Duodenal mucosa (tissue), 2 donors: ENCODE measurements around the gene RAI14.

ENCODE experiments used
- H3K27ac ChIP-seq: one replicate; pipeline ENCODE4 v1.7.0; 2013; ENCODE audit warnings: low read depth, low read length
- H3K27me3 ChIP-seq, 2 donors: one replicate each; pipeline ENCODE4 v1.7.0; 2013; ENCODE audit warnings: low read length in 2 of 2, control low read depth in 1 of 2; ENCODE audit not compliant: insufficient read depth in 2 of 2, control insufficient read depth in 1 of 2
- H3K36me3 ChIP-seq, 2 donors: one replicate each; pipeline ENCODE4 v1.7.0; 2013; ENCODE audit warnings: low read length in 2 of 2, control low read depth in 1 of 2; ENCODE audit not compliant: insufficient read depth in 2 of 2, control insufficient read depth in 1 of 2
- H3K4me1 ChIP-seq, 2 donors: one replicate each; pipeline ENCODE4 v1.7.0; 2013; ENCODE audit warnings: low read length in 2 of 2, control low read depth in 1 of 2; ENCODE audit not compliant: insufficient read depth in 2 of 2, control insufficient read depth in 1 of 2
- H3K4me3 ChIP-seq, 2 donors: one replicate each; pipeline ENCODE4 v1.7.0; 2013; ENCODE audit warnings: low read length in 2 of 2, low read depth in 1 of 2
- H3K9ac ChIP-seq, 2 donors: one replicate each; pipeline ENCODE4 v1.7.0; 2013; ENCODE audit warnings: low read length in 2 of 2, low read depth in 1 of 2
- H3K9me3 ChIP-seq, 2 donors: one replicate each; pipeline ENCODE4 v1.7.0; 2013; ENCODE audit warnings: low read length in 2 of 2, control low read depth in 1 of 2; ENCODE audit not compliant: control insufficient read depth in 1 of 2

The RAI14 gene

DNA sequence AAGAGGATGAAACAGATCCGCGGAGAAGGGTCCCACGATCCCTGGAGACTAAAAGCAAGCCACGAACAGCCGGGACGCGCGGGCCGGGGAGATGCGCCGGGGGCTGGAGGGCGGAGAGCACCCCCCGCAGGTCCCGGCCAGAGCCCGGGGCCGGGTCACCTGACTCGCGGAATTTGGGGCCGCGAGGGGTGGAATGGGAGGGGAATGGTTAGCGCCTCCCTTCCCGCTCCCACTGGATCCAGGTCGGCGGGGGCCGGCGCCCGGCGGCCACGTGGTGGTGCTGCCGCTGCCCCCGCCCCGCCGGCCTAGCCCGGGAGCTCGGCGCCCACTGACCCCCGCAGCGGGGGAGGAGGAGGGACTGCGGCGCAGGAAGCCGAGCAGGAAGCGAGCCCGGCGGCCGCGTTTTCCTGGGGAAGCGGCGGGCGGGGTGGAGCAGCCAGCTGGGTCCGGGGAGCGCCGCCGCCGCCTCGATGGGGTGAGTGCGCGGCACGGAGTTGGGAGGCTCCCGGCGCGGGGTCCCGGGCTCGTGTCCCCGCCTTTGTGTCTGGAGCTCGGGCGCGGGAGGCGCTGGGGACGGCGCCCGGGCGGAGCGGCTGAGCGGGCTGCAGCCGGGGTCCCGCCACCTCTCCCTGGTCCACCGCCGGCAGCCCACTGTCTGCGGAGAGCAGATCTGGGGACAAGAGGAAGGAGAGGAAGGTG, at the start of gene RAI14:
Gene RAI14, plus strand, starts transcription at position 328 of the 699 bp plus-strand sequence. CDS start 30,592 bp downstream, outside the sequence.
- peaks cover 9 to 10% of the 10 kb centered on the region in 2 donors for H3K4me1 ChIP-seq
- peak within 1 kb of the TSS; percentile 63 to 67 for H3K4me3 ChIP-seq
- no peaks in the 10 kb centered on the region for H3K36me3 ChIP-seq
- H3K9ac ChIP-seq, result peak within 1 kb of the TSS; percentile 54 to 60
- H3K9me3 ChIP-seq, result no peaks in the 10 kb centered on the region
- H3K27ac ChIP-seq, result peak within 1 kb of the TSS; percentile 72
- peaks cover 0 to 13% of the 10 kb centered on the region in 2 donors for H3K27me3 ChIP-seq

- no peak overlapping the region for H3K9ac ChIP-seq
- H3K36me3 ChIP-seq, result no peaks in the 10 kb centered on the region
- H3K27me3 ChIP-seq, result no peaks in the 10 kb centered on the region
- no peak overlapping the region for H3K4me3 ChIP-seq
- H3K9me3 ChIP-seq, result no peaks in the 10 kb centered on the region
- H3K27ac ChIP-seq, result peak overlapping the region; percentile 21
- H3K4me1 ChIP-seq, result peaks cover 6 to 14% of the 10 kb centered on the region in 2 donors
These were observed 47.8 kb upstream of the RAI14 start for GRCh38 chr5:34608368-34608767.

GRCh38 chr5:34608859-34609648, 47.1 kb upstream of the RAI14 start:
- no peaks in the 10 kb centered on the region for H3K36me3 ChIP-seq
- H3K4me1 ChIP-seq, result peaks cover 6 to 14% of the 10 kb centered on the region in 2 donors
- H3K27me3 ChIP-seq, result no peaks in the 10 kb centered on the region
- H3K27ac ChIP-seq, result peak overlapping the region; percentile 51
- H3K4me3 ChIP-seq, result no peak overlapping the region
- H3K9ac ChIP-seq, result no peak overlapping the region
- no peaks in the 10 kb centered on the region for H3K9me3 ChIP-seq

DNA sequence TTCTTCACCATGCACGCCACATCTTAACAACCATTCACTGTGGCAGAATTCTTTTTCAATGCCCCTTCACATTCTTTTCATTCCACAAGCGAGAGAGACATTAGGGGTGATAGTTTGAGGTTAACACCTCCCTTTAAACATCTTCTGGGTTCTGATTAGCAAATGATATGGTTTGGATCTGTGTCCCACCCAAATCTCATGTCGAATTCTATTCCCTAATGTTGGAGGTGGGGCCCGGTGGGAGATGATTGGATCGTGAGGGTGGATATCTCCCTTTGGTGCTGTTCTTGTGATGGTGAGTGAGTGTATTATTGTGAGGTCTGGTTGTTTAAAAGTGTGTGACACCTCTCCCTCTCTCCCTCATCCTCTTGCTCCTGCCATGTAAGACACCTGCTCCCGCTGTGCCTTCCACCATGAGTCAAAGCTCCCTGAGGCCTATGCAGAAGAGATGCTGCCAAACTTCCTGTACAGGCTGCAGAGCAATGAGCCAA, 46.1 kb upstream of the RAI14 start:
- Histone ChIP-seq H3K9ac (no peak overlapping the region), H3K36me3 (no peaks in the 10 kb centered on the region), H3K4me1 (peaks cover 6 to 14% of the 10 kb centered on the region in 2 donors), H3K27me3 (no peaks in the 10 kb centered on the region), H3K27ac (no peak overlapping the region), H3K9me3 (no peaks in the 10 kb centered on the region), H3K4me3 (no peak overlapping the region)

- no peaks in the 10 kb centered on the region for H3K9me3 ChIP-seq
- H3K4me3 ChIP-seq, result no peak overlapping the region
- no peak overlapping the region for H3K9ac ChIP-seq
- no peaks in the 10 kb centered on the region for H3K27me3 ChIP-seq
- no peaks in the 10 kb centered on the region for H3K36me3 ChIP-seq
- H3K4me1 ChIP-seq, result peaks cover 6 to 14% of the 10 kb centered on the region in 2 donors
- H3K27ac ChIP-seq, result no peak overlapping the region
These were observed 45.6 kb upstream of the RAI14 start for GRCh38 chr5:34610546-34610945.

GRCh38 chr5:34611464-34612415, 44.4 kb upstream of the RAI14 start:
- no peaks in the 10 kb centered on the region for H3K9me3 ChIP-seq
- no peaks in the 10 kb centered on the region for H3K27me3 ChIP-seq
- no peak overlapping the region for H3K4me3 ChIP-seq
- H3K27ac ChIP-seq, result no peak overlapping the region
- no peak overlapping the region for H3K9ac ChIP-seq
- peaks cover 6 to 14% of the 10 kb centered on the region in 2 donors for H3K4me1 ChIP-seq
- no peaks in the 10 kb centered on the region for H3K36me3 ChIP-seq

DNA sequence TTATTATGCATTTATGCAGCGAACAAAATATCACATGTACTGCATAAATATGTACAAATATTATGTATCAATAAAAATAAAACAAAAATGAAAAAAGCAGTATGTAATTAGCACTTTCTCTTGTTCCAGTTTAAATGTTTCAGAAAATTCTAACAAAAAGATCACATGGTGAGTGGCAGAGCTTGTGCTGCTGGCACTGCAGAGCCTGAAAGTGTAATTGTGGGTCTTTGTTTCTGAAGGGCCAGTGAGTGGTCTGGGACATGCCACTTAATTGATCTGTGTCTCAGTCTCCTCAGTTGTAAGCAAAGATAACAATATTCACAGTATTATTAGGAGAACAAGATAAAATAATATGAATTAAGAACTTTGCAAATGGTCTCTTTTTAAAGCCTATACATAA, 39.5 kb upstream of the RAI14 start:
- no peaks in the 10 kb centered on the region for H3K27me3 ChIP-seq
- H3K27ac ChIP-seq, result no peak overlapping the region
- no peak overlapping the region for H3K9ac ChIP-seq
- no peaks in the 10 kb centered on the region for H3K36me3 ChIP-seq
- no peak overlapping the region for H3K4me3 ChIP-seq
- no peaks in the 10 kb centered on the region for H3K9me3 ChIP-seq
- H3K4me1 ChIP-seq, result no peaks in the 10 kb centered on the region

DNA sequence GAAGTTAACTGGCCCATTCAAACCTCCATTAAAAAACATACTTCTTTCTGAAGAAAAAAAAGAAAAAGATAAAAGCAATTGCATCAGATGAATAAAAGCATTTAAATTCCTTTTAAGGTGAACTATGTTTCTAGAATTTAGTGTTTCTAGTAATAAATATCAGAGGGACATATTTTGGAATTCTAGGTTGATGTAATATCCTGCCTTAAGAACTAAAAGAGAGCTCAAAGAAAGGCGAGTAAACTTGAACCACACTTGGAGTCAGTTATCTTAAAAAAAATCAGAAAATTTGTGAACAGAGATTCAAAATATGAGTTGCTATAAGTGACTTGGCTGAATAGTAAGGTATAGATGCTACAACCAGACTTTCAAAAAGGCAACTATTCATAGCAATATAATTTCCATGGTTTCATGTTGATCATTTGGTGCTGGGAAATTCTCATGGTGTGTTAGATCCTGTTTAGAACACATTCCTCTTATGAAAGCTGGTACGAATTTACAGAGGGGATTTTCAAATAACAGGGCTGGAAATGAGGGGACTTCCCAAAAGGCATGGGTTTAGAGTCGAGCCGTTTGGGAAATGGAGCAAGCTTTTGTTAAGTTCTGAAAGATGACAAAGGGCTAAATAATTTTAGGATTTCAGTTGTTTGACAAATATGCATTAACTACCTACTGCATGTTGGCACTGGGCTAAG, 37.6 kb upstream of the RAI14 start:
- no peaks in the 10 kb centered on the region for H3K27me3 ChIP-seq
- H3K36me3 ChIP-seq, result no peaks in the 10 kb centered on the region
- H3K27ac ChIP-seq, result no peak overlapping the region
- H3K4me1 ChIP-seq, result no peaks in the 10 kb centered on the region
- H3K9me3 ChIP-seq, result no peaks in the 10 kb centered on the region
- H3K9ac ChIP-seq, result no peak overlapping the region
- no peak overlapping the region for H3K4me3 ChIP-seq

GRCh38 chr5:34620185-34620584, 35.9 kb upstream of the RAI14 start:
- Histone ChIP-seq H3K9ac (no peak overlapping the region), H3K27ac (no peak overlapping the region), H3K9me3 (no peaks in the 10 kb centered on the region), H3K36me3 (no peaks in the 10 kb centered on the region), H3K4me1 (no peaks in the 10 kb centered on the region), H3K27me3 (no peaks in the 10 kb centered on the region), H3K4me3 (no peak overlapping the region)
